Epithelial cell of esophagus (primary cell): Measurements from ENCODE around the gene TTC33.
A peak's percentile ranks its signal among the peaks of the same experiment; 100 is the strongest.
"Not testable (repeated sequence)": the region's sequence is repeated elsewhere in the genome, so short reads cannot be mapped to it uniquely, and the experiment has no call there.

Experiments used
- DNase-seq: peaks from one replicate; pipeline ENCODE4 v3.0.0; 2010; ENCODE audit warnings: low read depth
- H3K4me3 ChIP-seq: 2 replicates; pipeline ENCODE4 v1.5.1; 2011; ENCODE audit warnings: mild to moderate bottlenecking, low read length, control low read depth
- CTCF ChIP-seq: IDR thresholded peaks from 2 replicates; pipeline ENCODE4 v1.5.1; 2011; ENCODE audit warnings: low read depth, mild to moderate bottlenecking, low read length, control low read depth, inconsistent platforms; ENCODE audit not compliant: insufficient read depth; ENCODE audit errors: missing control alignments

TTC33 gene

GRCh38 chr5:40736103-40736875, 19.5 kb downstream of the TTC33 start:
- peak; percentile 63 for DNase-seq
- TF ChIP-seq CTCF: peak; percentile 65

DNA sequence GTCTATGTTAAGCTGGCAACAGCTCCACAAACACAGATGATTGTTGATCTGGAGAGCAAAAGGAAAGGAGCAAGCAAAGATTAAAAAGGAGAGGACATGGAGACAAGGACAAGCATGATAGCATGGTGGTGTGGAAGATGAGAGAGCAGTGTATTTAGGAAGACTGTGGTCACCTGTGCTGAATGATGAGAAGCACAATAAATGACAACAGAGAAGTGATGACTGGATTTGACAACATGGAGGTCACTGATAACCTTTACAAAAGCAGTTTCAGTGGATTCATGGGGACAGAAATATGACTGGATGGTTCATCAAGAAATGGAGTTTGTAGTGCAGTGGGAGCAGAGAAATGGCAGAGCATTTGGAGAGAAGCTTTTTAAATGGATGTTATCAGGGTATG, 20.2 kb downstream of the TTC33 start:
- H3K4me3 ChIP-seq: no peak overlapping the region
- TF ChIP-seq CTCF: no peak
- DNase-seq: no peak

More at GRCh38 chr5:40736103-40736875, 19.5 kb downstream of the TTC33 start:
- no peak overlapping the region for H3K4me3 ChIP-seq

- H3K4me3 ChIP-seq: no peak overlapping the region
- no peak for DNase-seq
- no peak for TF ChIP-seq CTCF
These were observed 20.8 kb downstream of the TTC33 start for GRCh38 chr5:40734986-40735385.

GRCh38 chr5:40733879-40734563, 21.7 kb downstream of the TTC33 start:
- TF ChIP-seq CTCF: no peak
- H3K4me3 ChIP-seq: no peak overlapping the region
- DNase-seq: no peak

DNA sequence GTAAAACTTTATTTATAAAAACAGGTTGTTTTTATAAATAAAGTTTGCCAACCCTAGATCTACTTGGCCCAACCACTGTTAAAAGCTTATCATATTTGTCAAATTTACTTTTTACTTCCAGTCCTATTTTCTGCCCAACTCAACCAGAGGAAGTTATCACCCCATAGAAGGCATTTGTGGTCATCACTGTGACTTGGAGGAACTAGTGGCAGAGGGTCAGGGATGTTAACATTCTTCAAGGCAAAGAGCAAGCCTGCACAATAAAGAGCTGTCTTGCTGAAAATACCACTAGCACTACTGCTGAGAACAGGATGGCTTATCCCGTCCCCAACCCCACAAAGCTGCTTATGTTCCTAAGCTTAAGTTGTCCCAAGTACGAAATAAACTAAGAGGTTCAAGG, 22.3 kb downstream of the TTC33 start:
- no peak overlapping the region for H3K4me3 ChIP-seq
- no peak for TF ChIP-seq CTCF
- no peak for DNase-seq

- not testable (repeated sequence) for DNase-seq, H3K4me3 ChIP-seq
These were observed 33.3 kb downstream of the TTC33 start for GRCh38 chr5:40722497-40722911.

DNA sequence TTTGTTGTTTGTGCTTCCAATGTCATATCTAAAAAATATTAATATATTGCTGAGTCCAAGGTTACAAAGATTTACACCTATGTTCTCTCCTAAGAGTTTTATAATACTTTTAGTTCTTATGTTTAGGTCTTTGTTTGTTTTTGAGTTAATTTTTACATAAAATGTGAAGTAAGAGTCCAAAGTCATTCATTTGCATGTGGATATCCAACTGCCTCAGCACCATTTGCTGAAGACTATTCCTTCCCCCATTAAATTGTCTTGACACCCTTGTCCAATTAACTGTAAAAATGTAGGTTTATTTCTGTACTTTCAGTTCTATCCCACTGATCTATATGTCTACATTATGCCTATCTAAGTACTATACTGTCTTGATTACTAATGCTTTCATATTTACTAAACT, 35.7 kb downstream of the TTC33 start:
- no peak for TF ChIP-seq CTCF
- H3K4me3 ChIP-seq: no peak overlapping the region
- no peak for DNase-seq
